ENCODE results near the gene MYO19.
A peak's percentile ranks its signal among the peaks of the same experiment; 100 is the strongest.
"Not testable (repeated sequence)": the region's sequence is repeated elsewhere in the genome, so short reads cannot be mapped to it uniquely, and the experiment has no call there.

The MYO19 gene

DNA sequence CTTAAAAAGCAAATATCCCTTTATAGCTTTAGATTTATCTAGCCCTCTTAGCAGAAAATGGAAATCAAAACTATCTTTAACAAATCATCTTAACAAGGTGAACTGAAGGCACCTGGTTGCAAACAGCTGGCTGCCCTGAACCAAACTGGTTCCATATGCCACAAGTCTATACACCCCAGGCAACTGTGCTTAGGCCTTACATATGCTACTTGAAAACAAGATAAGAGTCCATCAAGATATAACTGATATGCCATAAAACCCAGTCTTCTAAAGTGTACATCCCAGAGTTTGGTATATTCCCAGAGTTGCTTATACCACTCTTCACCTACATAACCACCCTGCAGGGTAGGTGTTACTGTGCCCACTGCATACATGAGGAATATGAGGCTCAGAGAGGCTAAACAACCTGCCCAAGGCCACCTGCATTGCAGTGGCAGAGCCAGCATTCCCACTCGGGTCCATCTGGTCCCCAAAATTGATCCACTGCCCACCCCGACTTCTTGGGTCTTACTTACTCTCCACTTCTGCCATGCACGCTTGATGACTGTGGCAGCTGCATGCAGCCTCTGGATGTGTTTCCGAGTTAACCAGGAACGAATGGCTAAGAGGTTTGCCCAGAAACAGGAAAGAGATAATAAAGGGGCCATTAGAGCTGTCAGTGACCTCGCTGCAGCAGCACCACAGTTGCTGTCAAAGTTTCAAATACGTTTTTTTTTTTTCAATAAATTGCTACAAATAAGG is 35.9 kb downstream of the MYO19 start:
- DNase-seq, result no peak

DNA sequence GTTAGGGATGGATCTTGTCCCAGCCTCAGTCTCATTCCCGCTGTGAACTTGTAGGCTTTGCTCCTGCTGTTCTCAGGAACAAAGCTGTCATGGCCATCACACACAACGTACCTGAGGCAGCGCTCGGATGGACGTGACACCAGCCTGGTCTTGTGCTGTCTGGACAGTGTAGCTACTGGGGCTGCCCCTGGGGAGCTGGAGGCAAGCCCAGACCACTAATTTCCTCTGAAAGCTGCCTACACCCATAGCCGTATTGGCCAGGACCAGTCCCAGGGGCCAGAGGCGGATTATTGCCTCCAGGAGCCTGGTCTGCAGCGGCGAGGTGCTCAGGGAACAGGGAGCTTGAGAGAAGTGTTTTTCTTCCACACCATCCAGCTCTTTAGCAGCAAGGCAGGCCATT is 36.5 kb downstream of the MYO19 start:
- no peak for DNase-seq

DNA sequence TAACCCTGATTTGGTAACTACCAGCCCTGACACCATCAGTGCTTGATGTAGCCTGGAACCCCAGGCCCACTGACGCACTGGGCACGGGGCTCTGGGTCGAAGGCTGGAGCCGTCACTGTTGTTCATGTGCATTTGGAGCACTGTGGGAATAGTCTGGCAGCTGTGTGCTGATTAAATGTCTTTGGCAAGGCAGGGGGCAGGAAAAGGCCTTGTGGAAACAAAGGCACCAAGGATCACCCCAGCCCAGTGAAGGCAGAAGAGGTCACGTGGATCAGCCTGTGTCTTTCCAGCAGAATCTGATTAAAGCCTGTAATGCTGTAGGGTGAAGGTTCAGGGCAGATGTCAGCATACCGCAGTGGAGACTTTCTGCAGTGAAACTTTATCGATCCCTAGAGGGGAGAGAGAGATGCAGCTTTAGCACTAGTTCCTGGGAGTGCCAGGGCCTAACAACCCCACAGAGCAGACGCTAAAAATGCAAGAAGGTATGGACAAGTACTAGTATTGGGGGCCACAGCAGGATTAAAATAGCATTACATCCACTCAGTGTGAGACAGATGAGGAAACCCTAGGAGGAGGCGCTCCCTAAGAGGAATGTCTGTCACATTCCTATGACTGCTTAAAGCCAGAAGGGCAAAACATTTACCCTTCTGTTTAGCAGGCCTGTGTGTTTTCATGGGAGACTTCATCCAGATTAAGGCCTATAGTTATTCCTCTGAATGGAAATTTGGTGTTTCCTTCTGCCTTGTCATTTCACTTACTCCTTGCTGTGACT is 38.5 kb downstream of the MYO19 start:
- DNase-seq, result no peak

DNA sequence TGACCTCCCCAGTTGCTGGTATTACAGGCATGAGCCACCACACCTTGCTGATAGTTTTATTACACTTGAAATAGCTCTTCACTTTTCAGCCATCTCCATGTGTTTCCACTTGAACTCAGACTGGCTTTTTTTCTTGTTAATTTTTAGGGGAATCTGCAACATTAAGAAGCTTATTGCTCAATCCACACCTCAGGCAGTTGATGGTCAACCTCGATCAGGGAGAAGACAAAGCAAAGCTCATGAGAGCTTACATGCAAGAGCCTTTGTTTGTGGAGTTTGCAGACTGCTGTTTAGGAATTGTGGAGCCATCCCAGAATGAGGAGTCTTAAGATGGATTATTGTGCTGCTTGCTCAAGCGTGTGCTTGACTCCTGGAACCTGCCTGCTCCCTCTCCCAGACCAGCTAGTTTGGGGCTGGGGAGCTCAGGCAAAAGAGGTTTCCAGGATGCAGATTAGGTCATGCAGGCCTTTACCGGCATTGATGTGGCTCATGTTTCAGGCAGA is 39.5 kb downstream of the MYO19 start:
- no peak for DNase-seq

DNA sequence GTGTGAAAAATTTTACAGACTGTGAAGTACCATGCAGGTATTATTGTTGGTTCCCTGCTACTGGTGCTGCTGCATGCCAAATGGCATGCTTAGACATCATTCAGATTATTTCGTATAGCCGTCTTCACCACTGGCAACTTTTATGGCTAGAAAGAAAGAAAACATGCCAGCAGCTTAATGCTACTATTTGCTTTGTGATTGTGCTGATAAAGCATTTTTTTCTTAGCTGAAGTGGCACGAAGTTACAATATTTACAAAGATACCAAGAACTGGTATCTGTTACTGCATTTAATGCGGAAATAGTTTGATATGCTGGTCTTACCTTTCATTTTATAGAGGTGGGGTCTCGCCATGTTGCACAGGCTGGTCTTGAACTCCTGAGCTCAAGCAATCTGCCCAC is 40.0 kb downstream of the MYO19 start:
- DNase-seq, result no peak

DNA sequence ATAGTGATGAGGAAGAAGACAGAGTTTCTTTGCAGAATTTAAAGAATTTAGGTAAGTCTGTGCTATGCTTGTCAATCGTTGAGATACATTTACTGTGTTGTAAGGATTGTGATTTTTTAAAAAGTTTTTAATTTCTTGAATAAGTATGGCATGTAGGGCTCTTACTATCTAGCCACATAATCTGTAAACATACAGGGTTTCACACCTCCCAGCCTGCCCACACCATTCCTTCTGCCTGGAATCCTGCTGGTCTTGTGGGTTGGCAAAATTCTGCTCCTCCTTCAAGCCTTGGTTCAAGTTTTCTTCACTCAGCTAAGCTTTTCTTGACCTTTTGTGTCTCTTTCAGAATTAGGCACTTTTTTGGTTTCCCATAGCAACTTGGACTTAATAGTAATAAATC is 40.7 kb downstream of the MYO19 start:
- DNase-seq, result no peak

DNA sequence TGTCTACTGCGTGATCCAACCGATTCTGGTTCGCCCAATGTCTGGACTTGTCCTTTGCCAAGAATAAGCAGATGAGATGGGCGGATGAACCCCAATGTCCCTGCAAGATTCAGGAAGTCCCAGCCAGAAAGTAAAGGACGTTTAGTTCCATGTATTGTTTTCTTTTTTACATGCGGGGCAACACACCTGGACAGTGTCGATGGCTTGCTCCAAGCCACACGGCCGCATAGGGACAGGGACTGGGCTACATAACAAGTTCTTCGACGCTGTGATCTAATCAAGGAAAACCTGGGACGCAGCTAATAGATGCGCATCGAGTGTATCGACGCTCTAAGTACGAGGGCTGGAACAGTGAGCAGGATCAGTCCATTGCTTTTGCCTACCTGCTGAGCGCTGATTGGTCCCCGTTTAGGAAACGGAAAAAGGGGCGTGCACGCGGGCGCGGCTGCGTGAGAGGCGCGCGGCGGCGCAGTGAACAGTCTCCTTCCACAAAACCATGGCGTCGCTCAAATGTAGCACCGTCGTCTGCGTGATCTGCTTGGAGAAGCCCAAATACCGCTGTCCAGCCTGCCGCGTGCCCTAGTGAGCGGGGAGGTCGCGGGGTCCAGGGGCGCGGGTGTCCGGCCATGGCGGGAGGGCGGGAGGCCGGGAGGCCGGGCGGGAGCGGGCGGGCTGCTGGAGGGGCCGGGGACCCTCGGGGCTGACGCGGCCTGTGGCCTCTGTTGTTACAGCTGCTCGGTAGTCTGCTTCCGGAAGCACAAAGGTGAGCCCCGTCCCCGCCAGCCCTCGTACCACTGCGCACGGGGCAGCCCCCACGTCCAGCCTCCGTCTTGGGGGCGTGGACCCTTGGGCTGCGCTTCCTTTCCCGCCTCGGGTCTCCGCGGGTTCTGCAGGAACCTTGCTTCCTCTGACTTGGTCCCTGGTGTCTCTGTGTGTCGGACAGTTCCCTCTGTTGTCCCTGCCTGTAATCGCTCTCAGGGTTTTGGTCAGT is 48.2 kb downstream of the MYO19 start, which contains the start of gene ZNHIT3:
Gene ZNHIT3 (plus strand): TSS at position 478 of the 991 bp plus-strand sequence. CDS start 19 bp downstream, at position 497.
- DNase-seq, result peak; percentile 87

DNA sequence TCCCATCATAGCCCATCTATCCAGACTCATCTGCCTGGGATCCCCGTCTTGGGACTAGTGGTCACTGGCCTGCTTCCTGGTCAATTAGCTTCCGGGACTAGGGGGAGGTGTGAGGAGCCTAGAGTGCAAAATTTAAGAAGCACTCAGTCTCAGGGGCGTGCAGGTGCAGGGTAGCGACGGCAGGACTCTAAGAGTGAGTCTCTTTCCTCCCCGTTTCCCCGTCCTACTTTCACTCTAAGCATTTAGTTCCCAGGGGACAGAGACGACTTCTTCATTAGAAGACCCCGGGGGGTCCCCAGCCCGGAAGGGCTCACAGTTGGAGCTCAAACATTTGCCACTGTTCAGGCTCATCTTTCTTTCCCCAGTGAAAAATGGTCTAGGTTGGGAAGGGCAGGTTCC is 48.9 kb downstream of the MYO19 start:
- DNase-seq, result no peak

DNA sequence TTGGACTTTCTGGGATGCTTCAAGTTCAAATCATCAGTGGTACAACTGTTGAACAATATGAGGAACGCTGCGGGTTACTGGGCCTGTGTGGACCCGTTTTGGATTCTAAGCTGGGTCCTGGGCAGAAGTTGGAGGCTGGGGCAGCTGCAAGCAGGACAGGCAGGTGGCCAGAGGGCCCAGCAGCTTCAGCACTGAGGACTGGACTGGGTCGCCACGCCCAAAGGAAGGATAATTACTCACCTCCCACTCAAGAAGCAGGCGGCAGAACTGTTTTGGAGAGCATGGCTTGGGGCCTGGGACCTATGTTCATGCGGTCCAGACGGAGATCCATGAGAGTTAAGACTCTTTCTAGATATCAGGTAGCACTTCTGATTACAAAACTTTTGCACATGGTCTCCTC is 49.6 kb downstream of the MYO19 start:
- no peak for DNase-seq

DNA sequence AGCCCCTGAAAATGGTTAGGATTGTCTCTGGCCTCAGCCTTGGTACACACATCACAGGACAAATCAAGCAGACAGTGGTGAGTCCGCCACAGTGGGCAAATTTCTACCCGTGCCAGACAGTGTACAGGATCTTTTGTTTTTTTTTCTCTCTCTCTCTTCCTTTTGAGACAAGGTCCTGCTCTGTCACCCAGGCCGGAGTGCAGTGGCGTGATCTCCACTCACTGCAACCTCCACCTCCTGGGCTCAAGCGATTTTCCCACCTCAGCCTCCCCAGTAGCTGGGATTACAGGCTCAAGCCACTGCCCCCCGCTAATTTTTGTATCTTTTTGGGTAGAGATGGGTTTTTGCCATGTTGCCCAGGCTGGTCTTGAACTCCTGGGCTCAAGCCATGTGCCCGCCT is 50.6 kb downstream of the MYO19 start:
- DNase-seq, result not testable (repeated sequence)

DNA sequence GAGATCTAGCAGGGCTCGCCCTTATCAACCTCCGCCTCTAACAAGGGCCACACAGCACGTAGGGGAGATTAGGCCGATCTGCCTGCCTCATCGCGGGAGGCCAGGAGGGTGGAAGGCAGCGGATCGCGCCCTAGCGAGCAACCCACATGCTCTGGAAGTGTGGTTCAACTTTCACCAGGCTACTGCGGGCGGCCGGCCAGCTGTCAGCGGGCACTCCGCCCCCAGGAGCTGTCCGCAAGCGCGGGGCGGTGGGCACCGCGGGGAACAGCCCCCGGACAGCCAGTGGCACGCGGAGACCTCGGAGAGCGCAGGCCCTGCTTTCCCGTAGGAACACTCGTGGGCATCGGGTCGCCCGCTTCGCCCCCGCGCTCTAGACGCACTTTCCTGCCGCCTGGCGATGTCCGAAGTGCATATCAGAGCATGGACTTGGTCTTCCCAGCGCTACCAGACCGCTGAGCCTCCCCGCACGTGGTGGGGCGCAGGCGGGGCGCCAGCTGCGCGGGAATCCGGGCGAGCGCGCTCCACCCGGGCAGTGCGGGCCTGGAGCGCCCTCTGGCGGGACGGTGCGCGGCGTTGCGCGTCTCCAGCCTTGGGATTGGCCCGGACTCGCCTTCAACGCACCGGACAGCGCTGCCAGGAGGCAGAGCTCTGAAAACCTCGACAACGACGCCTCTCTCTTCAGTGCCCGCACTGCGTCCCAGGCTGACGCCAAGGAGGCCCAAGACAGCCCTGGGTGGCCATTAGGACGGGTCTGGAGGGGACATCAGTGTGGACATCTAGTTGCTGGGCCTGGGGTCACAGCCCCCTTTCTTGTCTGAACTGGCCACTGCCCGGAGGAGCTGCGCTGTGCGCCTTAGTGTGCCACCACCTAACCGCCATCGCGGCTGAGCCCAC is 51.8 kb downstream of the MYO19 start:
- peak; percentile 72 for DNase-seq

DNA sequence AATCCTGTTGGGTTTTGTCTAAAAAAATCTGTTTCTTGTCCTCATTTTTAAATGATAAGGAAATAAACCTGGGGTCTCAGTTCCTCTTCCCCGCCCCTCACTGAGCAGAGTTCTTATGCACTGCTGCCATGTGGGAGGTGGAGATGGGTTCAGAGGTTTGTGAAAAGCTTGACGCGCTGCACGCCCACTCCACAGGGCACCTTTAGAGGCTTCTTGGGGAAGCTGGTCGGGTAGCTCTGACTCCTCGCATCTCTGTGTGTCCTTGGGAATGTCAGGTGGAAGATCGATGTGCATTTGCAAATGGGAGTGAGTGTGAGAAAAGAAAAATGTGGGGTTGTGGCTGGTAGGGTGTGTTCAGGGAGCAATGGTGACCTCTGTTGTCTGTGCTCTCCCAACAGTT is 52.8 kb downstream of the MYO19 start:
- DNase-seq, result no peak

DNA sequence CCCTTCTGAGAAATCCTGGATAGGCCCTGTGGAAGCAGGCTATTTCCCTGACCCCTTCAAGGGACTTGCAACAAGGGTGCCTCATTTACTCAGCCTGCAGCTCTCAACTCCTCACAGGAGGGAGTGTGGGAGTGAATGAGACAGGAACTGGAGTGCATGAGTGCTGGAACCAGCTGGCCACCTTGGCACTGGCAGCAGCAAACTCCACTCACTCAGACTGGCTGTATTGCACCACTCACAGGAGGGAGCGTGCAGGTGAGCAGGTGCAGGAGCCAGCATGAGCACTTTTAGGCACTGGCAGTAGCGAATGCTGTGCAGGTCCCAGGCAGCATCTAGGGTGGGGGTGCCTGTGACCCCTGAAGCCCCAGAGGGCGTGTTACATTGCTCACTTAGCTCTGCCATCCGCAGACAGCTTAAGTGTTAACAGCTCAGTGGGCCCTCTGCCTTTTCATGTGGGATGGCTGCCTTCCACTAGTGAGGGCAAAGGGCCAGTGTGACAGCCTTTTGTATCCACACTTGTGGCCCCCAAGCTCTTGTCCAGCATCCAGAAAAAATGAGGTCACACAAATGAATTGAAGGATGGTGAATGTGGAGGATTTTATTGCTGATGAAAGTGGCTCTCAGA is 59.2 kb downstream of the MYO19 start:
- DNase-seq, result no peak

DNA sequence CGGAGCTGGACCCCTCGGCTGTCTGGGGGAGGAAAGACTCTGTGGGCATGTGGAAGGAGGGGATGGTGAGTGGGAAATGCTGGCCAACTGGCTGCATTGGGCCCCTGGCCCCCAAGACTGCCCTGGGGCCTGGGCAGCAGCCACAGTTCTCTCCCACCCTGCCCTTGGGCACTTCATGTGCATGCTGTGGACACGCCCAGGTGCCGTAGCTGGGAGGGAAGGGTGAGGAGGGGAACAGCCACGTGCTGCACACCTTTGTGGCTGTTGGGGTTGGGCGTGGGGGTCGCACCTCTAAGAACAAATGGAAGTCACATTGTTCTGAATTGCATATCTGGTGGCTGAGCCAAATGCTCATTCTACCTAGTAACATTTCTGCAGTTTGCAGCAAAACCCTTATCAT is 60.1 kb downstream of the MYO19 start:
- DNase-seq, result no peak

DNA sequence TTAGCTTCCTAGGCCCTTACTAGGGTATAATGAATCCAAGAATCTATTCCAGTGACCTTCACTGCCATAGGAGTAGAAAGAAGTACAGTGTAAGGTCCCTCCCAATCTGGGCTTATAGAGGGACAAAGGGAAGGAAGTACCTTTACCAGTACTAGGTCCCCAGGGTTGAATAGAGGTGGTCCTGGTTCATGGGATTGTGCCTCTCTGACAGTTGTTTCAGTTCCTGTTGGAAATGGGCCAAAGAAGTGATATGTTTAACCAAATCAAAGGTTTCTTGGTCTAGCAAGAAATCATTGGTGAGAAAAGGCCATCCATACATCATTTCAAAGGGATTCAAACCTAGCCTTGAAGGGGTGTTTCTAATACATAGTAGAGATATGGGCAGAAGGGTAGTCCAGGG is 64.2 kb downstream of the MYO19 start:
- DNase-seq, result no peak

DNA sequence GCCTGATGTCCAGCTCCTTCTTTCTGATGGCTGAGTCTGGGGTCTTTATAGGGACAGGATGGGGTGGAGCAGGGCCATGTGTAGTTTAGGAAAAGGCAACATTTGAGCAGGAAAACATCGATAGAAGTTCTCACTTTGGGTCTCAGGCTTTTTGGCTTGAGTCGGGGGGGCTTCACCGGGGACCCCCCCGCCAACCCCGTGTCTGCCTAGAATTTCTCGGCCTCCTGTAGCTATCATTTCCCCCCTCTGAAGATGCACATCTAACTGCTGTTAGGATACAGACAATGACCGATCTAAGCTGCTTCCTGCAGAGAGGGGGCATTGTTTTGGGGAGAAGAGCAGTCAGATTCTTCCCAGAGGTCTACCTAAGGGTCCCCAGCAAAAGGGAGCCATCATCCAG is 64.9 kb downstream of the MYO19 start:
- no peak for DNase-seq

DNA sequence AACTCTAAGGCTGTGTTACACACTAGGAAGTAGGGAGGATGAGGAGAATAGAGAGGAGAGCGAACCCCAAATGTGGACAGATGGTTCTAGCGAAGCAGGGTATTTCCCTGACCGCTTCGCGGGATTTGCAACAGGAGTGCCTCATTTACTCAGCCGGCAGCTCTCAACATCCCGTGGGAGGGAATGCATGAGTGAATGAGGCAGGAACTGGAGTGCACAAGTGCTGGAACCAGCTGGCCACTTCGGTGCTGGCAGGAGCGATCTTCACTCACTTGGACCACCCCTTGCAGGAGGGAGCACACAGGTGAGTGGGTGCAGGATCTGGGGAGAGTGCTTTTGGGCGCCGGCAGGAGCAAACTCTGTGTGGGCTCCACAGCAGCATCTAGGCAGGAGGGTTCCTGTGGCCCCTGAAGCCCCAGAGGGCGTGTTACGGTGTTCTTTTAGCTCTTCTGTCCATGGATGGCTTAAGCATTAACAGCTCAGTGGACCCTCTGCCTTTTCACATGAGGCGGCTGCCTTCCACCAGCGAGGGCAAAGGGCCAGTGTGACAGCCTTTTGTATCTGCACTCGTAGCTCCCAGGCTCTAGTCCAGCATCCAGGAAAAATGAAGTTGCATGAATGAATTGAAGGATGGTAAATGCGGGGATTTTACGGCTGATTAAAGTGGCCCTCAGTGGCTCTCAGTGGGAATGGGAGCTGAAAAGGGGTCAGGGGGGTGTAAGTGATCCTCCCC is 65.6 kb downstream of the MYO19 start:
- no peak for DNase-seq

DNA sequence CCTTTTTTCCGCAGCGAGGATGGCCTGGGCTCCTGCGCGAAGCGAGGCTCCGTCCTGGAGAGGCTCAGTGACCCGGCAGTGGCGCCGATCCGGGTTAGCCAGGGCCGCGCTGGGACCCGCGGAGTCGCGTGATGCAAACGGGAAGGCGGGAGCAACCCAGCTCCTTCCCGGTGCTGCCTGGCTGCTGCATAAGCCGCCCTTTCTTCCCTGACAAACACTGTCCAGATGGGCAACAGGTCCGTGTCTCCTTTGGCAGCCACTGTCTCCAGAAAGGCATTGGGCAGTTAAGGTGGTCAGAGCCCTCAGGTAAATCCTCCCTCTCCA is 69.9 kb downstream of the MYO19 start:
- no peak for DNase-seq

DNA sequence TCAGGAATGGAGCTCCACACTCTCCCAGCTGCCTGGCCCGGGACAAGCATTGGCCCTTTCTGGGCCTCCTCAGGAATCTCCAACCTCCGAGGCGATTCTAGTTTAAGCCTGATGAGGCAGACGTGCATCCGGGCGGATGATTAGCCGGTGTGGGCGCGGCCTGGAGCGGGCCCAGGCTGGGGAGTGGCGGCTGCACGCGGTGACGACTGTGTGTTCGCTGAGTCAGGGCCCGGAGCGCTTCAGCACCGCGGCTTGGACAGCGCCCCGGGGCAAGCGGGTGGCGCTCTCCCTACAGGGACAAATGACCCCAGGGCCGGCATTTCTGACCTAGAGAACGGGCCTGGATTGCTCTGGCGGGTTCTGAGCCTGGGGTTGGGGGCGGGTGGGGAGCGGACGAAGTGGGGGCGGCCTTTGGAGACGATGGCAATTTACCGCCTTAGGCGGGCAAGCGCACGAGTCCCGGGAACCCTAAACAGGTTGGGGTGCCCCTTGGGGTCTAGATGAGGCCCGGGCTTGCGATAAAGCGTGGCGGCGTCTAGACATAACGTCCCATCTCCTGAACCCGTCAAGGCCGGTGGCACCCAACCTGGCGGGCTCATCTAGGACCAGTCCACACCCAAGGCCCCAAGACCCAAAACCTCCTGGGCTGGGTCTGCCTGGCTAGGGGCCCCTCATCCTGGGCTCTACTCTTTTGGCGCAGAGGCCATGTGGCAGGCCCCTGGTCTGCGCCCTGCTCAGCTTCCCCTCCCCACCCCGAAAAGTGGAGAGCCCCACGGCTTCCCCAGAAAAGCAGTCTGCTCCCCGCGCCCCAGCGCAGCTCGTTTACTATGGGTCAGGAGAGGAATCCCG is 70.5 kb downstream of the MYO19 start:
- DNase-seq, result peak; percentile 10
